Ishikawa (cell line): Measurements from ENCODE around the gene OSBPL10.

Experiments used
- CEBPB ChIP-seq: IDR thresholded peaks from 2 replicates; pipeline ENCODE4 v1.6.1; 2012
- CREB1 ChIP-seq: IDR thresholded peaks from 2 replicates; pipeline ENCODE4 v1.6.1; 2012; ENCODE audit warnings: low read depth
- EGR1 ChIP-seq: IDR thresholded peaks from 2 replicates; pipeline ENCODE4 v1.6.1; 2012
- EP300 ChIP-seq: IDR thresholded peaks from 2 replicates; pipeline ENCODE4 v1.6.1; 2012; ENCODE audit warnings: borderline replicate concordance
- FOXM1 ChIP-seq: IDR thresholded peaks from 2 replicates; pipeline ENCODE4 v1.6.1; 2012; ENCODE audit warnings: low read depth, borderline replicate concordance
- NFIC ChIP-seq: IDR thresholded peaks from 2 replicates; pipeline ENCODE4 v1.6.1; 2012
- RAD21 ChIP-seq: IDR thresholded peaks from 2 replicates; pipeline ENCODE4 v1.6.1; 2012; ENCODE audit warnings: low read depth
- TAF1 ChIP-seq: IDR thresholded peaks from 2 replicates; pipeline ENCODE4 v1.6.1; 2012; ENCODE audit warnings: low read depth, mild to moderate bottlenecking
- TCF12 ChIP-seq: IDR thresholded peaks from 2 replicates; pipeline ENCODE4 v1.6.1; 2012; ENCODE audit warnings: low read depth
- TEAD4 ChIP-seq: IDR thresholded peaks from 2 replicates; pipeline ENCODE4 v1.6.1; 2012
- YY1 ChIP-seq: IDR thresholded peaks from 2 replicates; pipeline ENCODE4 v1.6.1; 2012; ENCODE audit warnings: low read depth
- ZBTB7A ChIP-seq: IDR thresholded peaks from 2 replicates; pipeline ENCODE4 v1.6.1; 2012; ENCODE audit warnings: low read depth
- TF ChIP-seq, protein P1 (sequence below): IDR thresholded peaks from 2 replicates; pipeline ENCODE4 v1.6.1; 2012
- TF ChIP-seq, protein P2 (sequence below): IDR thresholded peaks from 2 replicates; pipeline ENCODE4 v1.6.1; 2012
- TF ChIP-seq, protein P3 (sequence below): IDR thresholded peaks from 2 replicates; pipeline ENCODE4 v1.6.1; 2012; ENCODE audit warnings: low read depth, mild to moderate bottlenecking

The OSBPL10 gene

DNA sequence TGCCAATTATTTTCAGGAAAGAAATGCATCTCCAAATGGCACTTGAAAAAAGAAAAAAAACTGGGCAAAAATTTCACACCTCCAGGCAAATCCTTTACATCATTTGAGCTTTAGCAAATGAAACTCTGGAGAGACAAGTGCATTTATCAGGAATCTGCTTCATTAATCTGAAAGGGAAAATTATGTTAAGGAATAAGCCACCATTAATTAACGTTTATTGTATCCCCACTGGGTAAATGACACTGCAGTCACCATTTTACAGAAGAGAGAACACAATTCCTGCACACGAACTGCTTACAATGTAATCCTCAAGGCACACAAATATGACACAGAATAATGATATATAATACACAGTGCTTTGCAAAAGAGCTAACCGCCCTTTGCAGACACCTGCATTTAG, 217.3 kb downstream of the OSBPL10 start:
- TF ChIP-seq FOXM1: no peak
- TF ChIP-seq TCF12: no peak
- no peak for TF ChIP-seq EGR1
- TF ChIP-seq, protein P1, sequence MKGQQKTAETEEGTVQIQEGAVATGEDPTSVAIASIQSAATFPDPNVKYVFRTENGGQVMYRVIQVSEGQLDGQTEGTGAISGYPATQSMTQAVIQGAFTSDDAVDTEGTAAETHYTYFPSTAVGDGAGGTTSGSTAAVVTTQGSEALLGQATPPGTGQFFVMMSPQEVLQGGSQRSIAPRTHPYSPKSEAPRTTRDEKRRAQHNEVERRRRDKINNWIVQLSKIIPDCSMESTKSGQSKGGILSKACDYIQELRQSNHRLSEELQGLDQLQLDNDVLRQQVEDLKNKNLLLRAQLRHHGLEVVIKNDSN: no peak
- no peak for TF ChIP-seq ZBTB7A
- TF ChIP-seq NFIC: no peak

DNA sequence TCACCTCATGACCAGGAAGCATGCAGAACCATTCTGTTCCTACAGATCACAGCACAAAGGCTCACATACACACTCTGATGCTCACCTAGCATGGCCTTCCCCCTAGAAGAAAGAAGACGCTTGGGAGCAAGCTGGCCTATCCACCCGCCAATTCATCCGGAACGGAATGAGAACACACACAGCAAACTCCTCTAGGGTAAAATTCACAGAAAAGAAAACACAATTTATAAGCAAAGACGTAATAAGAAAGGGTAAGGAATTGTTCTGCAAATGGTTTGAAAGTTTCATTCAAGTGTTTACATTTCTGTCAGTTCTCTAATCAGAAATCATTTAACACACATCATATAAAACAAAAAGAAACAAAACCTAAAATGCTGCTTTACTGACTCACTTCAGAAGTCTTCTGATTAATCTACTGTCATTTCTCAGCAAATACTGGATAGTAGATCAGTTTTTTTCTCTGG, 218.1 kb downstream of the OSBPL10 start:
- TF ChIP-seq, protein P2, sequence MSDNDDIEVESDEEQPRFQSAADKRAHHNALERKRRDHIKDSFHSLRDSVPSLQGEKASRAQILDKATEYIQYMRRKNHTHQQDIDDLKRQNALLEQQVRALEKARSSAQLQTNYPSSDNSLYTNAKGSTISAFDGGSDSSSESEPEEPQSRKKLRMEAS: no peak
- no peak for TF ChIP-seq TCF12
- no peak for TF ChIP-seq YY1
- no peak for TF ChIP-seq TEAD4

DNA sequence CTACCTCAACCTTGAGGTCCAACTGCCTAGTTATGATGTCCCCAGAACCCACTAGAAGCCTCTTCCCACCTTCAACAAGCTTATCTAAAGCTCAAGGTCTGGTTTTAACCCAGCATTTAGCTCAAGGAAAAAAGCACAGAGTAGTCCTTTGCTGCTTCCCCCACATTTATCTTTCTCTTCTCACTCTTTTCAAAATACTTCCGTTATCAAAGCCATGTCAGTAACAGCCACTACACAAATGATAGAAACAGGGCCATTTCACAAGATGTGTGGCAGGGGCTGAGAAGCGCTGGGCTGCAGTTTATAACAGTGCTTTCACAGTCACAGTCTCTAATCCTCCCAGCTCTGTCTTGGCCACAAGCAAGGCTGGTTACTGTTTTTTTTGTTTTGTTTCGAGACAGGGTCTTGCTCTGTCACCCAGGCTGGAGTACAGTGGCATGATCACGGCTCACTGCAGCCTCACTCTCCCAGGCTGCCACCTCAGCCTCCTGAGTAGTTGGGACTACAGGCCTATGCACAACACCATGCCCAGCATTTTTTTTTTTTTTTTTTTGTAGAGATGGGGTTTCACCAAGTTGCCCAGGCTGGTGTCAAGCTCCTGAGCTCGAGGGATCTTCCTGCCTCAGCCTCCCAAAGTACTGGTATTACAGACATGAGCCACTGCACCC, 218.8 kb downstream of the OSBPL10 start:
- no peak for TF ChIP-seq TAF1
- TF ChIP-seq EP300: no peak
- TF ChIP-seq YY1: no peak
- TF ChIP-seq RAD21: no peak
- TF ChIP-seq, protein P3, sequence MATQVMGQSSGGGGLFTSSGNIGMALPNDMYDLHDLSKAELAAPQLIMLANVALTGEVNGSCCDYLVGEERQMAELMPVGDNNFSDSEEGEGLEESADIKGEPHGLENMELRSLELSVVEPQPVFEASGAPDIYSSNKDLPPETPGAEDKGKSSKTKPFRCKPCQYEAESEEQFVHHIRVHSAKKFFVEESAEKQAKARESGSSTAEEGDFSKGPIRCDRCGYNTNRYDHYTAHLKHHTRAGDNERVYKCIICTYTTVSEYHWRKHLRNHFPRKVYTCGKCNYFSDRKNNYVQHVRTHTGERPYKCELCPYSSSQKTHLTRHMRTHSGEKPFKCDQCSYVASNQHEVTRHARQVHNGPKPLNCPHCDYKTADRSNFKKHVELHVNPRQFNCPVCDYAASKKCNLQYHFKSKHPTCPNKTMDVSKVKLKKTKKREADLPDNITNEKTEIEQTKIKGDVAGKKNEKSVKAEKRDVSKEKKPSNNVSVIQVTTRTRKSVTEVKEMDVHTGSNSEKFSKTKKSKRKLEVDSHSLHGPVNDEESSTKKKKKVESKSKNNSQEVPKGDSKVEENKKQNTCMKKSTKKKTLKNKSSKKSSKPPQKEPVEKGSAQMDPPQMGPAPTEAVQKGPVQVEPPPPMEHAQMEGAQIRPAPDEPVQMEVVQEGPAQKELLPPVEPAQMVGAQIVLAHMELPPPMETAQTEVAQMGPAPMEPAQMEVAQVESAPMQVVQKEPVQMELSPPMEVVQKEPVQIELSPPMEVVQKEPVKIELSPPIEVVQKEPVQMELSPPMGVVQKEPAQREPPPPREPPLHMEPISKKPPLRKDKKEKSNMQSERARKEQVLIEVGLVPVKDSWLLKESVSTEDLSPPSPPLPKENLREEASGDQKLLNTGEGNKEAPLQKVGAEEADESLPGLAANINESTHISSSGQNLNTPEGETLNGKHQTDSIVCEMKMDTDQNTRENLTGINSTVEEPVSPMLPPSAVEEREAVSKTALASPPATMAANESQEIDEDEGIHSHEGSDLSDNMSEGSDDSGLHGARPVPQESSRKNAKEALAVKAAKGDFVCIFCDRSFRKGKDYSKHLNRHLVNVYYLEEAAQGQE: no peak
- no peak for TF ChIP-seq ZBTB7A
- TF ChIP-seq, protein P1: no peak
- no peak for TF ChIP-seq FOXM1
- TF ChIP-seq CREB1: no peak
- no peak for TF ChIP-seq TCF12

DNA sequence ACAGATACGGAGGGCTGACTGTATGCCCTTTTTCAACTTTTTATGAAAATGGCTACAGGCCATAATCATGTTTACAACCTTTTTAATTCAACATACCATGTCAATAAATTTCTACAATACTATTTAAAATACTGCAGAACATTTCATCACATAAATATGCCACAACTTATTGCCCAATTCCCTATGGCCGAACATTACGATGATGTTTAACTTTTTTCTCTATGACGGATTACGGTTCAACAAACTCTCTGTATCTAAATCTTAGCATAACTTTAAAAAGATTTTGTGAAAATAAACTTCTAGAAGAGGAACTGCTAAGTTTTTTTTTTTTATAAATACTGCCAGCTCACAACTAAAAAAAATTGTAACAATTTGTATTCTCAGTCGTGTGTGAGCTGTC, 220.4 kb downstream of the OSBPL10 start:
- TF ChIP-seq, protein P3: no peak

GRCh38 chr3:31758322-31758965, 222.6 kb downstream of the OSBPL10 start:
- TF ChIP-seq TAF1 (no peak), NFIC (peak; percentile 26; the same call in 1 of the 2 replicates)

DNA sequence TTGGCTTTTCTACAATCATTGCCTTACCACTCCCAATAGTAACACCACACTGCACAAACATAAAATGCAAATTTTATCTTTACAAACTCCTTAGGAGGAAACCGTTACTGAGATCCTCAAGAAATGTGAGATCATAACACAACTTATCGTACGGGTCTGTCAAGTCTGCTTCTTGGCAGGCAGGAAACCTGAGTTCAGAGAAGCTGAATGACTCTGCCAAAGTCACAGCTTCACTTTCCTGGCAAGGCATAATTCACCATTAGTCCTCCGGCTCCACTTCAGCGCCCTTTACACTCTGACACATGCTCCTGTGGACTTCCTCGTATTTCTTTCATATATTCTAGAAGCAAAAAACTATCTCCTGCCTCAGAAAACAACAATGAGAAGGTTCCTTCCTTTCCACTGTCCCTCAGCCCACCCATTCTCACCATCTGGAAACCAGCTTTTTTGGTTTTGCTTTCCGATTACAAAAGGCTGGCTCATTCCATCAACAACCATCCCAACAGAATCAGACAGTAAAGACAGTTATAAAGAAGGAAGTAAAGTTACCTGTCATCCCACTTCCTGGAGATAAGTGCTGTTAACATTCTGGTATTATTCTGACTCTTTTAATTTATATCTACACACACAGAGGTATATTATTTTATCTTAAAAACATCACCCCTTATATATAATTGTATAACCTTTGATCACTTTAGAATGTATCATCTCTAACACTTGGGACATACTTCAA, 225.0 kb downstream of the OSBPL10 start:
- no peak for TF ChIP-seq TCF12

DNA sequence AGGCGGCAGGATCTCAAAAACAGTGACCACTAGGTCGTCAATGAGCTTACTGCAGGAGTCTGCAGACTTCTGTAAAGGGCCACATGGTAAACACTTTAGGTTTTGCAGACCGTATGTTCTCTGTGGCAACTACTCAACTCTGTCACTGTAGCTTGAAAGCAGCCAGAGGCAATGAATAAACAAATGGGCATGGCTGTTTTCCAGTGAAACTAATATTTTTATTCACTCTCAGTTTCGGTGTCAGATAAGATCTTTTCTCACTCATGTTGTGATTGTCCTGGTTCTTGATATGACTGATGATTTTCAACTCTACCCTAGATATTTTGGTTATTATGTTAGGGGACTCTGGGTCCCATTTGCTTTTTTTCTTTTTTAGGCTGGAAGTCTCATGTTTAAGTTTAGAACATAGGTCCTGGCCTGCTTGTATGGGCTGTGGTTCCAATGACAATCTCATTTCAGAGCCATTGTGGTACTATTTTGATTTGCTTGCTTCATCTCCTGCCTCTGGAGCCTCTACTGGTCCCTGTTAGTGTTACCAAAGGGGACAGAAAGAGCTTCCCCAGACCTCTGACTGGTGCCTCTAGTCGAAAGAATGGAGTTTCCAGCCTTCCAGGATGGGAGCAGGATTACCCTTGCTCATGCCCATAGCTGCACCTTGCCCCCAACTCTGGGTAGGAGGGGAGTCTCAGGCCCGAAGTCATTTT, 226.3 kb downstream of the OSBPL10 start:
- no peak for TF ChIP-seq RAD21
- TF ChIP-seq TEAD4: no peak
- TF ChIP-seq CREB1: no peak
- TF ChIP-seq, protein P1: no peak
- no peak for TF ChIP-seq EGR1
- TF ChIP-seq, protein P3: no peak
- TF ChIP-seq NFIC: no peak
- TF ChIP-seq FOXM1: no peak
- no peak for TF ChIP-seq TCF12
- TF ChIP-seq EP300: no peak
- TF ChIP-seq, protein P2: no peak
- TF ChIP-seq ZBTB7A: no peak
- no peak for TF ChIP-seq CEBPB
- no peak for TF ChIP-seq TAF1
